Subcutaneous abdominal adipose tissue (tissue), 5 donors: ENCODE measurements around the gene ZNF181.

Source experiments
- H3K27ac ChIP-seq: one replicate; pipeline ENCODE4 v1.7.0; 2013; ENCODE audit warnings: low read depth, mild to moderate bottlenecking, inconsistent platforms, low read length, moderate library complexity
- H3K27me3 ChIP-seq, 5 donors: one replicate each; pipeline ENCODE4 v1.7.0; 2013; ENCODE audit warnings: low read length in 5 of 5, inconsistent platforms in 1 of 5; ENCODE audit not compliant: control insufficient read depth in 5 of 5, insufficient read depth in 4 of 5
- H3K36me3 ChIP-seq, 5 donors: one replicate each; pipeline ENCODE4 v1.7.0; 2013; ENCODE audit warnings: low read length in 5 of 5; ENCODE audit not compliant: control insufficient read depth in 5 of 5, insufficient read depth in 5 of 5
- H3K4me1 ChIP-seq, 5 donors: one replicate each; pipeline ENCODE4 v1.7.0; 2013; ENCODE audit warnings: low read length in 5 of 5, mild to moderate bottlenecking in 3 of 5, moderate library complexity in 1 of 5; ENCODE audit not compliant: control insufficient read depth in 5 of 5, insufficient read depth in 5 of 5
- H3K4me3 ChIP-seq, 5 donors: one replicate each; pipeline ENCODE4 v1.7.0; 2013; ENCODE audit warnings: low read length in 5 of 5, low read depth in 1 of 5
- H3K9ac ChIP-seq, 5 donors: one replicate each; pipeline ENCODE4 v1.7.0; 2013; ENCODE audit warnings: low read length in 5 of 5, mild to moderate bottlenecking in 4 of 5, moderate library complexity in 3 of 5
- H3K9me3 ChIP-seq, 5 donors: one replicate each; pipeline ENCODE4 v1.7.0; 2013; ENCODE audit warnings: low read length in 5 of 5; ENCODE audit not compliant: control insufficient read depth in 5 of 5
- donor health status: healthy.
- donor health status: healthy.
- donor health status: healthy.
- donor health status: healthy.
- donor health status: healthy.

The ZNF181 gene

GRCh38 chr19:34712395-34713261 lies 21.4 kb upstream of the ZNF181 start:
- H3K36me3 ChIP-seq: no peaks in the 10 kb centered on the region
- peaks cover 0 to 8% (median 0%) of the 10 kb centered on the region in 5 donors for H3K9me3 ChIP-seq
- no peak overlapping the region for H3K27ac ChIP-seq
- no peak overlapping the region for H3K4me3 ChIP-seq
- H3K27me3 ChIP-seq: no peaks in the 10 kb centered on the region
- H3K4me1 ChIP-seq: no peaks in the 10 kb centered on the region
- no peak overlapping the region for H3K9ac ChIP-seq

GRCh38 chr19:34713262-34713637 lies 20.8 kb upstream of the ZNF181 start:
- no peaks in the 10 kb centered on the region for H3K36me3 ChIP-seq
- no peak overlapping the region for H3K4me3 ChIP-seq
- H3K9ac ChIP-seq: no peak overlapping the region
- H3K27me3 ChIP-seq: no peaks in the 10 kb centered on the region
- peaks cover 0 to 8% (median 0%) of the 10 kb centered on the region in 5 donors for H3K9me3 ChIP-seq
- H3K4me1 ChIP-seq: no peaks in the 10 kb centered on the region
- no peak overlapping the region for H3K27ac ChIP-seq

GRCh38 chr19:34715357-34715756 lies 18.7 kb upstream of the ZNF181 start:
- H3K27me3 ChIP-seq: no peaks in the 10 kb centered on the region
- H3K9me3 ChIP-seq: peaks cover 0 to 8% (median 0%) of the 10 kb centered on the region in 5 donors
- no peak overlapping the region for H3K4me3 ChIP-seq
- no peak overlapping the region for H3K9ac ChIP-seq
- H3K27ac ChIP-seq: no peak overlapping the region
- no peaks in the 10 kb centered on the region for H3K4me1 ChIP-seq
- H3K36me3 ChIP-seq: no peaks in the 10 kb centered on the region

GRCh38 chr19:34722353-34722752 lies 11.7 kb upstream of the ZNF181 start:
- no peaks in the 10 kb centered on the region for H3K36me3 ChIP-seq
- no peak overlapping the region for H3K4me3 ChIP-seq
- H3K27ac ChIP-seq: no peak overlapping the region
- no peak overlapping the region for H3K9ac ChIP-seq
- no peaks in the 10 kb centered on the region for H3K4me1 ChIP-seq
- no peaks in the 10 kb centered on the region for H3K9me3 ChIP-seq
- peaks cover 5 to 22% (median 6%) of the 10 kb centered on the region in 5 donors for H3K27me3 ChIP-seq

GRCh38 chr19:34725400-34725799 lies 8.6 kb upstream of the ZNF181 start:
- Histone ChIP-seq H3K36me3 (no peaks in the 10 kb centered on the region), H3K9me3 (no peaks in the 10 kb centered on the region), H3K4me3 (no peak overlapping the region), H3K4me1 (no peaks in the 10 kb centered on the region), H3K9ac (no peak overlapping the region), H3K27ac (no peak overlapping the region), H3K27me3 (peaks cover 5 to 31% (median 6%) of the 10 kb centered on the region in 5 donors)

GRCh38 chr19:34731019-34731829 lies 2.8 kb upstream of the ZNF181 start:
- H3K36me3 ChIP-seq: peaks cover 6 to 10% (median 7%) of the 10 kb centered on the region in 5 donors
- no peak overlapping the region for H3K9ac ChIP-seq
- H3K27me3 ChIP-seq: peaks cover 0 to 13% (median 3%) of the 10 kb centered on the region in 5 donors
- no peak overlapping the region for H3K4me3 ChIP-seq
- peaks cover 0 to 5% (median 0%) of the 10 kb centered on the region in 5 donors for H3K9me3 ChIP-seq
- H3K27ac ChIP-seq: no peak overlapping the region
- peaks cover 7 to 31% (median 26%) of the 10 kb centered on the region in 5 donors for H3K4me1 ChIP-seq

- no peak overlapping the region for H3K4me3 ChIP-seq
- H3K27me3 ChIP-seq: peaks cover 0 to 8% (median 0%) of the 10 kb centered on the region in 5 donors
- H3K27ac ChIP-seq: no peak overlapping the region
- no peak overlapping the region for H3K9ac ChIP-seq
- H3K36me3 ChIP-seq: peaks cover 9 to 15% (median 9%) of the 10 kb centered on the region in 5 donors
- H3K4me1 ChIP-seq: peaks cover 7 to 33% (median 26%) of the 10 kb centered on the region in 5 donors
- peaks cover 0 to 5% (median 0%) of the 10 kb centered on the region in 5 donors for H3K9me3 ChIP-seq
Measured at GRCh38 chr19:34731964-34732363, 2.1 kb upstream of the ZNF181 start.

- peak overlapping the region; percentile 71 to 97 (median 85) for H3K4me3 ChIP-seq
- peaks cover 0 to 5% (median 3%) of the 10 kb centered on the region in 5 donors for H3K9me3 ChIP-seq
- peaks cover 0 to 6% (median 0%) of the 10 kb centered on the region in 5 donors for H3K27me3 ChIP-seq
- peaks cover 11 to 18% (median 15%) of the 10 kb centered on the region in 5 donors for H3K36me3 ChIP-seq
- peaks cover 7 to 33% (median 26%) of the 10 kb centered on the region in 5 donors for H3K4me1 ChIP-seq
- peak overlapping the region in 3 of 5 donors; percentile 92 to 98 (median 96) for H3K9ac ChIP-seq
- no peak overlapping the region for H3K27ac ChIP-seq
Measured at GRCh38 chr19:34732612-34733211, 1.3 kb upstream of the ZNF181 start.

- peaks cover 0 to 9% (median 7%) of the 10 kb centered on the region in 5 donors for H3K9me3 ChIP-seq
- H3K27ac ChIP-seq: peak overlapping the region; percentile 98
- peak overlapping the region; percentile 71 to 97 (median 85) for H3K4me3 ChIP-seq
- peaks cover 0 to 5% (median 0%) of the 10 kb centered on the region in 5 donors for H3K27me3 ChIP-seq
- peaks cover 7 to 33% (median 26%) of the 10 kb centered on the region in 5 donors for H3K4me1 ChIP-seq
- peaks cover 13 to 22% (median 16%) of the 10 kb centered on the region in 5 donors for H3K36me3 ChIP-seq
- peak overlapping the region; percentile 84 to 98 (median 93) for H3K9ac ChIP-seq
Measured at GRCh38 chr19:34733266-34733745, 737 bp upstream of the ZNF181 start.
